Stimulated activated CD4-positive, alpha-beta T cell treated with anti-CD3 and anti-CD28 coated beads, Interleukin-4, amount 100 ng/mL, for 1 hour (primary cell): ENCODE data around the gene GTSF1L.

Source experiments
- DNase-seq: peaks from one replicate; pipeline ENCODE4 v3.0.0-alpha.2; 2020

The GTSF1L gene

DNA sequence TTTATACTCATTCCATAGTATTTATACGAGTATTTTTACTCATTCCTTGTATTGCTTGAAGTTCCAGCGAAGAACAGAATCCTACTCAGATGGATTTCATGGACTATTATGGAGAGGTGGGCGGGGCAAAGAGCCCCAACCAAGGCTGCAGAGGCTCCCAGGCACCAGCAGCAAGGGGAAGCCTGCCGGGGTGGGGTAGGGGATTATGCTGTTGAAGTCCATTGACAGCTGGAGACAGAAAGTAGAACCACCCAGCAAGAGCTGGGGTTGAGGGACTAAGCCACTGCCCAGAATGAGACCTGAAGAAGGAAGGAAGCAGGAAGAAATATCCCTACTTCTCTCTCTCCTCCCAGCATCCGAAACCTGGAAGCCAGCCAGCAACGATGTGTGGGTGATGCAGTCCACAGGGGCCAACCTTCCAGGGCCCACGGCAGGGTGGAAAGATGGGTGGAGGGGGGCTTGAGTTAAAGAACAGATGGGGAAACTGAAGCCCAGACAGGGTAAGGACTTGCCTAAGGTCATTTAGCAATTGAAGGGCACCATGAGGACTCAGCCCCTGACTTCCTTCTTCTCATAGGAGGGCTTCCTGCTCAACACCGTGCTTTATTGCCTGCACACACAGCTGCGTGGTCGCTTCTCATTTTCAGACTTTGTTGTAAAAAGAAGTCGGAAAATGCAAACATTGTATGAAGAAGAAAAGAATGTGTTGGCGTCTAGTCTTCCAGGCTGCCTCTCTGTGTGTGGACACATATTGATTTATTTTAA lies 18.3 kb upstream of the GTSF1L start:
- DNase-seq: no peak

DNA sequence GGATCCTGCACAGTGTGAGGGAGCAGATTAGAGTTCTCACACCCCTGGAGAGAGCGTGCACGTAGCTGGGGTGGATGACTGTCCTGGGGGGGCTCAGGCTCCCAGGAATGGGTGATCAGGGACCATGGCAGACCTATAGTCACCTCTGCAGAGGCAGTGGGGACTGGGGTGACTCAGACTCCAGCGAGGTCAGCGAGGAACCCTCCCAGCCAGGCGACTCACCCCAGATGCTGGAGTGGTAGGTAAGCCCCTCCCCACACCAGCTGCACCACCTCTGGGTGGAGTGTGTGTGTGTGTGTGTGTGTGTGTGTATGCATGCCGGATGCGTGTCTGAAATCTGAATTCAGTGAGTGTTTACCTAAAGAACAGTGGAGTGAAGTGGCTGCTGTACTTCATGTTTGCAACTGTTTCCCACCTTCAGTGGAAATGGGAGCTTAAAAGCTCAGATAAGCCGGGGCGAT lies 17.4 kb upstream of the GTSF1L start:
- no peak for DNase-seq

DNA sequence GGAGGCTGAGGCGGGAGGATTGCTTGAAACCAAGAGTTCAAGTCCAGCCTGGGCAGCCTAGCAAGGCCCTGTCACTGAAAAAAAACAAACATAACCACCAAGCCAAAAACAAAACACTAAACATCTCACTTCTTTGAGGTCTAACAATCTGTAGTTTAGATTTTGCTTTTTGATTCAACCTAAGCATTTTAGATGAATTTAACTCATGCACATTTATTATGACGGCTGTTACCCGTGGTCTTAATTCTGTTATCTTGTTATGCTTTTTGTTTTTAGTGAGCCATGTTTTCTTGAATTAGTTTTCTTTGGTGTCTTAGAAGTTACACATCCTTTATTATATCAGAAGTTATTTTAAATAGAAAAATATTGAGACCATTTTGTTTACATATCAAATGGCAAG lies 13.8 kb upstream of the GTSF1L start:
- no peak for DNase-seq

DNA sequence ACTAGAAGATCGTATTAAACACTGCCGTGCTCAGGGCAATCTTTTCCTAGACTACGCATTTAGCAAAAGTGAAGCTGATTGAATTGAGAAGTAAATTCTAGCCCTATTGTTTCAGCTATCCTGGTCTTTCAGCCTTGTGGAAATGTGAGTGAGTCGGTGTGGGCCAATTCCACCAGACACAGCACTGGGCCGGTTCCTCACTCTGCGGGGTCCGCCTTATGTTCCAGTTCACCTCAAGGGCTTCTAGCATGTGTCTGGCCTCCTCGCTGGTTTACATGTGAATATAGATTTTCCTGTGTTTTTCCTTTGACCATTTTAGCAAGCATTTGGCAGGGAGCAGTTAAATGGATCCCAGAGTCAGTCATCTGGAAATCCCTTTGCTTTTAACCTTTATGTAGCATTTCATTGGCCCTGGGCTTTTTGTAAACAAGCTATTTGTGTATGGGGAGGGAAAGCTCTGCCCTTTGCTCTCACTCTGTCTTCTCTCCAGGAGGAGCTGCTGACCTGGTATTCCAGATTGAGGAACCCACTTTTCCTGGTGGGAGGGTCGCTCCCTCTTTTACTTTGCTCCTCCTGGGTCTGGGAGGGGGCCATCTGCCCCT lies 12.4 kb upstream of the GTSF1L start:
- no peak for DNase-seq

DNA sequence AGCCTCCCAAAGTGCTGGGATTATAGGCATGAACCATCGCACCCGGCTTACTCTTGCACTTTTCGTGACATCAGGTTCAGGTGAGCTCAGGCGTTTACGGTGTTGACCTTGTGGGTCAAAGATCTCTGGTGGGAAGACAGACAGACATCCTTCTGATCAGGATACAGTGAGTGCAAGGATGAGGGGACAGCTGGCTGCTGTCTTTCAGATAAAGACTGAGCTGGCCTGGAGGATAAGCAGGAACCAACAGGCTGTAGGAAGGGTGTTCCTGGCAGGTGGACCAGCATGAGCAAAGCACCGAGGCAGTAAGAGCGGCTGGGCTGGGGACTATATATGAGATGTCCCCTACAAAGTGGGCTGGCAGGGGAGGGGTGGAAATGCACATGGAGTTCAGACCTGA lies 11.1 kb upstream of the GTSF1L start:
- no peak for DNase-seq

DNA sequence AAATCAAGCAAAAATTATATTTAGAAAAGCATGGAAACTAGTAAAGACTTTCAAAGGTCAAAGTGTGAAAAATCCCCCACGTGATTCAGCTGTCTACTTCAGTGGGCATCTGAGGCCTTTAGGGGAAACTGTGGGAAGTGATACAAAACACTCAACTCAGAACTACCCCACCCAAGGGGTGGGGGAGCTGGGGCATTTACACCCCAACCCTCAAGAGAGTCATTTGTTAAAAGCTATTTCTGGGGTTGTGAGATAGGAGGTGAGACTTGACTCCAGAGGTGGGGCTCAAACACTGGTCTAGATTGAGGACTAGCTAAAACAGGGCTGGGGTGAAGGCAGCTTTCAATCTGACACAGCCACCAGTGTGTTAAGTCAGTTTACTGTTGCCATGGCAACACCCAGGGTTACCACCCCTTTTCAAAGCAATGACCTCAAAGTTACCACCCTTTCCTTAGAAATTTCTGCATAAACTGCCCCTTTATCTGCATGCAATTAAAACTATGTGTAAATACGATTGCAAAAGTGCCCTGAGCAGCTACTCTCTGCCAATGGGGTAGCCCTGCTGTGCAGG lies 9.9 kb upstream of the GTSF1L start:
- no peak for DNase-seq

DNA sequence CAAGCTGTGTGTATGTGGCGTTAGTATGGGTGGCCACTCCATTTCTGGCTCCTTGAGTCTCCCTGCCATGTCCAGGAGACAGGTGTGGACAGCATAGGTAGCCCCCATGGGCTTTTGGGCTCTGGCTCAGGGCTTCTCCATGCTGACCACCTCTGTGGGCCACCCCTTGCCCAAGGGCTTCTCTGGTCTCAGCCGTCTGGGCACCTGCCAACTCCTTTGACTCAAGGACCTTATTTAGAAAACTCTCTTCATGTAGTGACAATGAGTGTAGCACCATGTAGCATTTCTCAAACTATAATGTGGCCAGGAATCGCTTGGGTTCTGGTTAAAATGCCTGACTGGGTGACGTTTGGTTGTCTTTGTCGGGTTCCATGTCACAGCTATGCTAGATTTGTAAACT lies 5.1 kb upstream of the GTSF1L start:
- no peak for DNase-seq

DNA sequence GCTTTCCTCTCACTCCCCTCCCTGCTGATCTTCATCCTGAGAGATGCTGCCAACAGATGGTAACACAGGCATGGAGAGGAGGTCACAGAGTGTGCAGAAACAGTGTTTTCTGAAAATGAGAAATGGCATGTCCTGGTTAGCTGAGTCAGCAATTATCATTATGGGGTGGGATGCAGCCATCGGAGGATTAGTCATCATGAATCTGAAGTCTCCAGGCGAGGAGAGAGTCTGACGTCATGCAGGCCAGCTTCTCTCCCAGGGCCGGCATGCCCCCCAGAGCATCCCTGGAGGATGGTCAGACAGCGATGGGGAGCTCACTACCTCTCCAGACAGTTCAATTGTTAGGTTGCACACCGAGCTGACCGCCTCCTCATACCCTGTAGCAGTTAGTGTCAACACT lies 4.7 kb upstream of the GTSF1L start:
- DNase-seq: no peak

DNA sequence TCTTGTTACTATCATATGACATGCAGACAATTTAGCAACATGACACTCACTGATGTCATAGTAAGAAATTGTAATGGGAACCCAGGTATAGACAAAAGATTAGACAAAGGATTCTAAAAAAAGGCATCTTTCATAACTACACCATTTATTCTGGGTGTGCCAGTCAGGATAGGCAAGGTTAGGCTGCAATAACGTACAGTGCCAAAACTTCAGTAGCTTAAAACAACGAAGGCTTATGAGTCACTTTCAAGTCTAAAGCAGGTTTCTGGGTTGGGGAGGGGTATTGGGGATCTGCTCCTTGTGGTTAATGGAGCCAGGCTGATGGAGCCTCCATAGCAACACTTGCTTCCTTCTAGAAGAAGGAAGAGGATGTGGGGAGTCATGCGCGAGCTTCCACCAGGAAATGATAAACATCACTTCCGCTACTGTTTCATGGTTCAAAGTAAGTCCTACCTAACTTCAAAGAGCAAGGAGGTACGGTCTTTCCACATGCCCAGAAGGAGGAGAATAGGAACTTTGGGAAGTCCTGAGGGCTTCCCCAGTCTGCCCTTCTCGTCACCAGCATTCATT lies 2.0 kb upstream of the GTSF1L start:
- DNase-seq: no peak

DNA sequence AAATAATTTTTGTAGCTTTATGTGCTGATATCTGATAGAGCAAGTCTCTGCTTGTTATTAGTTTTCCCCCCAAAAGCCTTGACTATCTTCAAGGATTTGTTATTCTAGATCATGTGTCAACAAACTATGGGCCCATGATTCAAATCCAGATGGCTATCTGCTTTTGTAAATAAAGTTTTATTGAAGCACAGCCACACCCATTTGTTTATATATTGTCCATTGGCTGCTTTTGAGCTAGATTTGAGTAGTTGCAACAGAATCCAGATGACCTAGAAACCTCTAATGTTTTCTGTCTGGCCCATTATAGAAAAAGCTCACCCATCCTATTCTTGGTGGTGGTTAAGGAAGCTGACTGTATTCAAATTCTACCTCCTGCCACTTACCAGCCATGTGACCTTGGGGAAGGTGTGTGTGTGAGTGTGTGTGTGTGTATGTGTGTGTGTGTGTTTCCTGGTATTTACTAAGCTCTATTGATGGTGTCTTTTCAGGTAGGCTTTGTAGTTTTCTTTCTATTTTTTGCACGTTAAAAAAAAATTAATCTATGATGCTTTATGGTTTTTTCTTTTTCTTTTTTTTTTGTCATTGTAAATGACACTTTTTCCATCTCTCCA lies 1.3 kb upstream of the GTSF1L start:
- DNase-seq: no peak

DNA sequence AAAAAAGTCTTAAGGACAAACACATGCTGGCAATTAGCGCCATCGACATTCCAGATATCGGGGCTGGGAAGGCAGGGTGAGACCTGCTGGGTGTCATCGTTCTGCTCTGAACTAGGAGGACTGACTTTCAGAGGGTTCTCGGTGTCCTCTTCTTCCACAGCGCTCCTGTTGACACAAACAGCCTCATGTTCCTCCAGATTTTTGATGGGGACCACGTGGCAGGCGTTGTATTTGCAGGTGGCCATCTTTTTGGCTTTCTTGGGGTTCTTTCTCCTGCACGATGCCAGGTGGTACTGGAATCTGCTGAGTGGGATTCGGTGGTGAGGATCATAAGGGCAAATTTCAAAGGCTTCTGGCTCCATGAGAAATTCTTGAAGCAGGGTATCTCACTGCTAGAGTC lies 469 bp downstream of the GTSF1L start:
- no peak for DNase-seq

DNA sequence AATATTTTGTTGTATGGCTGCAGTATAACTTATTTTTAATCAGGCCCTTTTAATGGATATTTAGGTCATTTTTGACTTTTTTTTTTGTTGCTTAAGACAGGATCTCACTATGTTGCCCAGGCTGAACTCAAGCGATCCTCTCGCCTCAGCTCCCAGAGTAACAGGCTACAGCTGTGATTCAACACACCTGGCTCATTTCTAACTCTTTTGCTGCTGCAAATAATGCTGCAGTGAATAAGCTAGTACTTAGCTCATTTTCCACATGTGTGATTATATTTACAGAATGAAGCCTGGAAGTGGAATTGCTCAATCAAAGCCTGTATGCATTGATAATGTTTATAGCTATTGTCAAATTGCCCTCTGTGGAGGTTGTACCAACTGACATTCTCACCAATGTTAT lies 1.1 kb downstream of the GTSF1L start:
- no peak for DNase-seq

DNA sequence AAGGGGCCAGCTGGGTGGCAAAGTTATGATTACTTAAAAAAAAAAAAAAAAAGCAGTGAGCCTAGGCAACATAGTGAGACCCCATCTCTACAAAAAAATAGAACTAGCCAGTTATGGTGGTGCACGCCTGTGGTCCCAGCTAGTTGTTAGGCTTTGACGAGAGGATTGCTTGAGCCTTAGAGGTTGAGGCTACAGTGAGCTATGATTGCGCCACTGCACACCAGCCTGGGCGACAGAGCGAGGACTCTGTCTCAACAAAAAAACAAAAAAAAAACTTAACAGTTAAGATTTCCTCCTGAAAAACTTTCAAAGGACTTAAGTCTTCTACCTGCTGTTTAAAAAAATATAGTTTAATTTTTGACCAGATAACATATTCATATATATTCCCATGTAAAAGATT lies 2.4 kb downstream of the GTSF1L start:
- DNase-seq: no peak

DNA sequence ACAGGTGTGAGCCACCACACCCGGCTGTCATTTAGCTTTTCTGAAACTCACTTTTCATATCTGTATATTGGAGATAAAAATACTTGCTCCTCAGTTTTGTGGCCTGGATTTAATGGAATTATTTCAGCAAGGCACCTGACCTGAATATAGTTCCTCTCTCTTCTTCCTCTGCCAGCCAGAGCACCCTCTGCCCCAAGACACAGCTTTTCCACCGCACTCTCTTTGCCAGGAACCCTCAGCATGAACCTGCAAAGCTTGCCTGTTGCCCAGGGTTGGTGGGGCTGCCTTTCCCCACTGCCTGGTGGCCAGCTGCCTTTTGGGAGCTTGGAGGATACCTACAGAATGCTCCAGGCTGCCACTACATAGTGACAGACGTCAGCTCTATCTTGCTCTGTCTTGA lies 3.1 kb downstream of the GTSF1L start:
- no peak for DNase-seq

DNA sequence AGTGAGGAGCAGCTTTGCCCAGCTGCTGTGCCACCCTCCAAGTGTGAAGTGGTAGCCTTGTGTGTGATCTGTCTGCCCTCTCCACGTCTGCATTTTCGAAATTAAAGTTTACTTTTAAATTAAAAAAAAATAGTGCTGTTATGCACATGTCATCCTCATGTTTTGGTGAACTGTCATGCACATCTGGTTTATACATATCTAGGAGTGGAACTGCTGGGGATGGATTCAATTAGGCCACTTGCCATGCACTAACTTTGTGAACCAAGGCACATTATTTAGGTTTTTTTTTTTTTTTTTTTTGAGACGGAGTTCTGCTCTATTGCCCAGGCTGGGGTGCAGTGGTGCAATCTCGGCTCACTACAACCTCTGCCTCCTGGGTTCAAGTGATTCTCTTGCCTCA lies 3.6 kb downstream of the GTSF1L start:
- no peak for DNase-seq

DNA sequence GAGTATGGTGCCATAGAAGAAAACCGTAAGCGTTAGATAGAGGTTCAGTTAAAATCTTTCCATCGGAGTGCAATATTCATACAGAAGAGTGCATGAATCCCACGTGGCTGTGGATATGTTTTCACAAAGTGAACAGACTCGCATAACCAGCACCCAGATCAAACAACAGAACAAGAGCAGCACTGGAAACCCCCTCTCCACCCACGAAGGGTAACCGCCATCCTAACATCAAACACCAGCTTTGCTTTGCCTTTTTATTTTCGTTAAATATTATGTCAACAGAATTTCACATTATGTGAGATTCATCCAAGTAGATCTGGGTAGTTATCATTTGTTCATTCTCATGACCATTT lies 4.7 kb downstream of the GTSF1L start:
- peak; percentile 54 for DNase-seq

DNA sequence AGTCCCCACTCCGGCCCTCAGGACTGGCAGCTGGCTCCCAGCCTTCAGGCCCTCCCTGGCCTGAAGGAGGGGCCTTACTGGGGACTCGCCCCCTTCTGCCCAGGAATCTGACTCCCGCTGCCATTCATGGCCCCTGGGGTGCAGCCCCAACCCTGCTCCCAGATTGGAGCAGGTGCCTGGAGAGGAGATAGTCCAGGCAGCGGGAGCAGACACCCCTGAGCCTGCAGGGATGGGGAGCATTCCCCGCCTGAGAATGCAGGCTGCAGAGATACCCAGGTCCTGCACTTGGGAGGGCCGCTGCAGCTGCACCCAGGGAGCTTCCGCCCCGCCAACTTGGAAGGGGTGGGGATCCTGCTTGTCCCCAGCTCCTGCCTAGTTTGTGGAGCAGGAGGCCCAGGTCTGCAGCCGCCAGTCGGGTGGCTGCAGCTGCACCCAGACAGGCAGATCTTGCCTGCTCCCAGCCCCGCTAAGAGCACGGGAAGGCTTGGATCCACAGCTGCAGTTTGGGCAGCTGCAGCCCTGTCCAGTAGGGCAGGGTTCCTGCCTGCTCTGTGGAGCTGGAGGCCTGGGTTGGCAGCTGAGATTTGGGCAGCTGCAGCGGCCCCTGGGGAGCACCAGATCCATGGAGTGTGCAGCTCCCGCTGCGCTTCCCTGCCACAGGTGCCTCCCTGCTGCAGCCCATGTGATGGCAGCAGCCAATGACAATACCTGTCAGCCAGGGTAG lies 5.2 kb downstream of the GTSF1L start:
- no peak for DNase-seq

DNA sequence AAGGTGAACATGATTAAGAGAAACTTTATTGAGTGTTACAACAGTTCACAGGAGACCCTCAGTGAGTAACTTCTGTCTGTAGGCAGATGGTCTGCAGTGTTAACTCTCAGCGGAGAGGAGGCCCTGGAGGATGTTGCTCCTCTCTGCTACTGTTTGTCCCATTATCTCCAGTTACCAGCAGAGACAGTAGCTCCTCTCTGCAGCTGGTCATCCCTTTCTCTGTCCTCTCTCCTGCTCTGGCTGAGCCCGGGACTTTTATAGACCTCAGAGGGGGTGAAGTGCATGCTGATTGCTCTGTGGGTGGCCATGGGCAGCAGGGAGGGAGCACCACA lies 5.7 kb downstream of the GTSF1L start:
- DNase-seq: no peak

DNA sequence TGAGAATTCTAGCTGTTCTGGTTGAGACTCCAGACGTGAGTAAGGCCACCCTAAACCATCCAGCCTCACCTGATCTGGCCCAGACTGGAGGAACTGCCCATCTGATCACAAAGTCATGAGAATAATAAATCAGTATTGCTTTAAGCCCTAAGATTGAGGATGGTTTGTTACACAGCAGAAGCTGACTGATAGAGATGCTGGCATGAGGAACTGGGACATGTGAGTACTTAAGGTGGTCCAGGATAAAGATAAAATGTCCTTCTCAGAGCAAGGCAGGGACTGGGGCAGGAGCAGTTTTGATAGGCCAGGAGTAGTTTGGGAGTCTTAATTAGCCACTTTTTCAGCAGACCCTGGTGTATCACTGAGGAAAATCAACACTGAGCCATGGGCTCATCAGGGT lies 6.8 kb downstream of the GTSF1L start:
- no peak for DNase-seq

DNA sequence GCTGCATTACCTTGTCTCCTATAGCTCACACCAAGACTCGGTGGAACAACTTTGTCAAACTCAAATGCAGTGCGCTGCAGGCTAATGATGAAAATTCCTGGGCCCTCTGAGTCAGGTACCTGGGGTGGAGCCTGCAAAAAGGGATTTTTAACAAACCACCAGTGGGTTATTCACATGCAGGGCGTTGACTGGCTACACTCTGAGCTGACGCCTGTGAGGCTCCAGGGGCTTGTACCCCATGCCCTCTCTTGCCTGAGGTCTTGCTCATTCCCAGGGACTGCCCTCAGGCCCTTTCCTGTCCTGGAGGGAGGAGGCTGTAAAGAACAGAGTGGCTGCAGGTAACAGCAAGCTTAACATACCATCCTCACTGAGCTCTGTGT lies 9.2 kb downstream of the GTSF1L start:
- DNase-seq: no peak

DNA sequence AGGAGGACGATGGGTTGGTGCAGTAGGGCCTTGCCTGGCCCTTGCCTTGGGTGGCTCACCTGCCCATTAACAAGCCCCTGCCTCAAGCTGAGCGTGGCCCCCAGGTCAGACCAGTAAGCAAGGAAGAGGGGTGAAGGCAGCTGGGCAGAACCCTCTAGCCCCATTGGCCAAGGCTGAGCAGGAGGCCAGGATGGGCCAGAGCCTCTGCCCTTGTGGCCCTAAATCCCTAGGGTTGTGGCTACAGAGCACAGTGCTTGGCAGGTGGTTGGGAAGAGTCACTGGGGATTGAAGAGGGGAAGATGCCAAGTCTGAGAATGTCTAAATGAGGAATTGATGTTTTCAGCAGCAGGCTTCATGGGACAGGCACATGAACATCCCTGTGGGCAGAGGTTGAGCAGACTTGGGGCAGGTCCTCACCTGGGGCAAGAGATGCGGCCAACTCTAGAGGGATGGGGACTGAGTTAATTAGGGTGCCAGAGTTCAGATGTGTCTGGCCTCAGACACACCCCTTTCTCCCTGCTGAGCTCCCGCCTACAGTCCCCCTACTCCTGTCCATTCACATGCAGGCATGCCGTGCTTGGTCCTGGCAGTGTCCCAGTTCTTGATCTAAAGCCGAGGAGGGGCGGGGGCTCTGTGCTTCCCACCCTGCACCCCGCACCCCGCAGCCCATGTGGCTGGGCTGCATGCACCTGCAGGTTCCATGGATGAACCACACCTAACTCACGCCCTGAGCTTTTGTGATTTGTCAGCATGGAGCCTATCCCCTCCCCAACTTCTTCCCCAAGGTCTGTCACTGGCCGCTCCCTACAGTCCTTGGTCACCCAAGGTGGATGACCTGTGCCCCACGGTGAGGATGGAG lies 9.8 kb downstream of the GTSF1L start:
- DNase-seq: no peak

DNA sequence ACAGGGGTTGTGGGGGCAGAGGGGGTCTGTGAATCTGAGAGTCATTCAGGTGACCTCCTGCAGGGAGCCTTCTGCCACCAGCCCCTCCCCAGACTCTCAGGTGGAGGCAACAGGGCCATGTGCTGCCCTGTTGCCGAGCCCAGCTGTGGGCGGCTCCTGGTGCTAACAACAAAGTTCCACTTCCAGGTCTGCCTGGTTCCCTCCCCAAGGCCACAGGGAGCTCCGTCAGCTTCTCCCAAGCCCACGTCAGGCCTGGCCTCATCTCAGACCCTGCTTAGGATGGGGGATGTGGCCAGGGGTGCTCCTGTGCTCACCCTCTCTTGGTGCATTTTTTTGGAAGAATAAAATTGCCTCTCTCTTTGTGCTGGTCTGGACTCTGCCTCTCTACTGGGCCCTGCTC lies 10.7 kb downstream of the GTSF1L start:
- no peak for DNase-seq
